B cell (primary cell): ENCODE results near the gene TCERG1L. TPM values are rescaled to one million over a fixed set of nuclear protein-coding genes. Genes with fewer than 3 reads are reported as not detected.

Experiments used
- ATAC-seq: fragments of 200-7000 bp; cut with Tn5 transposase; one replicate; pipeline ENCODE4 v1.10.0; 2021; ENCODE audit warnings: low read depth, mild to moderate bottlenecking, moderate number of reproducible peaks, moderate library complexity
- CTCF ChIA-PET: fragments of 350-600 bp; sonication (Branson Sonifier 250); formaldehyde crosslinking; loops from one replicate; lab custom pipeline; 2021; ENCODE audit warnings: antibody characterized with exemption, inconsistent platforms; lab: Charles Lee
- POLR2A ChIA-PET: fragments of 350-600 bp; sonication (Branson Sonifier 250); formaldehyde crosslinking; loops from one replicate; lab custom pipeline; 2021; ENCODE audit warnings: antibody characterized with exemption; lab: Charles Lee
- DNase-seq: peaks from one replicate; pipeline ENCODE4 v3.0.0; 2013
- H2AFZ ChIP-seq: 2 replicates; pipeline ENCODE4 v1.6.1; 2012; ENCODE audit warnings: mild to moderate bottlenecking, low read depth, low read length; ENCODE audit not compliant: insufficient read depth, poor library complexity, severe bottlenecking
- H3K27ac ChIP-seq, 2 donors: 1 replicate in 1 of 2; 2 replicates in 1 of 2; pipeline ENCODE4 v1.5.1; 2012 to 2013; ENCODE audit warnings: low read length in 2 of 2, mild to moderate bottlenecking in 2 of 2, moderate library complexity in 1 of 2
- H3K27me3 ChIP-seq, 4 experiments: fragments of 200-600 bp in 1 of 4; sonication (generic) in 1 of 4; replicated peaks in 1 of 4; 1 replicate in 2 of 4; 2 replicates in 2 of 4; pipeline versions ENCODE4 v1.6.1 to v1.7.0; 2013 to 2016; ENCODE audit warnings: low read length in 3 of 4, mild to moderate bottlenecking in 2 of 4, mixed read lengths in 1 of 4, moderate library complexity in 1 of 4; ENCODE audit not compliant: insufficient read depth in 4 of 4, control insufficient read depth in 3 of 4; ENCODE audit errors: control extremely low read depth in 1 of 4
- H3K36me3 ChIP-seq, 2 experiments: replicated peaks in 1 of 2; 1 replicate in 1 of 2; 2 replicates in 1 of 2; pipeline versions ENCODE4 v1.6.1 to v1.7.1; 2013; ENCODE audit warnings: low read length in 1 of 2; ENCODE audit not compliant: insufficient read depth in 2 of 2, control insufficient read depth in 1 of 2; ENCODE audit errors: control extremely low read depth in 1 of 2, extremely low read depth in 1 of 2
- H3K4me1 ChIP-seq, 2 donors: fragments of 200-600 bp in 1 of 2; sonication (generic) in 1 of 2; 1 replicate in 1 of 2; 2 replicates in 1 of 2; pipeline versions ENCODE4 v1.5.1 to v1.6.1; 2013 to 2017; ENCODE audit warnings: low read length in 2 of 2; ENCODE audit not compliant: control insufficient read depth in 2 of 2, insufficient read depth in 2 of 2
- H3K4me2 ChIP-seq: replicated peaks from 2 replicates; pipeline ENCODE3; 2012; ENCODE audit warnings: mild to moderate bottlenecking, low read depth, low read length; ENCODE audit not compliant: poor library complexity, severe bottlenecking
- H3K4me3 ChIP-seq, 5 experiments: fragments of 200-600 bp in 1 of 5; sonication (generic) in 1 of 5; 1 replicate in 3 of 5; 2 replicates in 2 of 5; pipeline versions ENCODE4 v1.5.1 to v1.7.0; 2011 to 2016; ENCODE audit warnings: low read length in 4 of 5, mild to moderate bottlenecking in 4 of 5, low read depth in 2 of 5, control low read depth in 1 of 5, moderate library complexity in 1 of 5; ENCODE audit not compliant: insufficient read depth in 1 of 5; ENCODE audit errors: control extremely low read depth in 1 of 5, extremely low read depth in 1 of 5
- H3K79me2 ChIP-seq: fragments of 200-600 bp; sonication (generic); one replicate; pipeline ENCODE4 v1.6.0; 2016; ENCODE audit warnings: low read length; ENCODE audit not compliant: control insufficient read depth, insufficient read depth
- H3K9ac ChIP-seq: fragments of 200-600 bp; sonication (generic); 2 replicates; pipeline ENCODE4 v1.6.1; 2017; ENCODE audit warnings: mild to moderate bottlenecking, low read length, moderate library complexity
- H3K9me3 ChIP-seq, 3 donors: one replicate each; pipeline versions ENCODE4 v1.6.1 to v1.7.1; 2013; ENCODE audit warnings: low read length in 2 of 3; ENCODE audit not compliant: control insufficient read depth in 2 of 3, insufficient read depth in 1 of 3; ENCODE audit errors: control extremely low read depth in 1 of 3
- H4K20me1 ChIP-seq: 2 replicates; pipeline ENCODE4 v1.6.0; 2012; ENCODE audit warnings: mild to moderate bottlenecking, low read length; ENCODE audit not compliant: insufficient read depth, control insufficient read depth, poor library complexity, severe bottlenecking
- H3K27ac Mint-ChIP-seq: one replicate; pipeline ENCODE4 v1.8.0; 2021; ENCODE audit warnings: mixed read lengths
- H3K27me3 Mint-ChIP-seq: one replicate; pipeline ENCODE4 v1.8.0; 2021; ENCODE audit warnings: mixed read lengths
- H3K4me1 Mint-ChIP-seq: one replicate; pipeline ENCODE4 v1.8.0; 2021; ENCODE audit warnings: mixed read lengths
- H3K4me3 Mint-ChIP-seq: one replicate; pipeline ENCODE4 v1.8.0; 2021; ENCODE audit warnings: mixed read lengths
- H3K9me3 Mint-ChIP-seq: one replicate; pipeline ENCODE4 v1.8.0; 2022; ENCODE audit warnings: mixed read lengths; ENCODE audit not compliant: insufficient read depth
- EZH2 ChIP-seq: IDR thresholded peaks from 2 replicates; pipeline ENCODE4 v1.6.1; 2012; ENCODE audit warnings: borderline replicate concordance, low read depth, mild to moderate bottlenecking, moderate library complexity, low read length; ENCODE audit not compliant: insufficient read depth, poor library complexity, severe bottlenecking
- WGBS: methylation state at CpG from one replicate; pipeline ENCODE4 v1.1.5; 2013; ENCODE audit warnings: missing lambda C conversion rate; ENCODE audit not compliant: insufficient coverage; 5-methylcytosine and 5-hydroxymethylcytosine counted together
- intact Hi-C: fragments of 100-400 bp; cut with micrococcal nuclease; formaldehyde crosslinking; loops from one replicate; pipeline ENCODE4 v1.10.0; 2022
- polyA plus RNA-seq: library from polyadenylated mRNA; depleted of rRNA; stranded (reverse); fragments of >200 nt; gene quantifications from 2 replicates; pipeline ENCODE4 v1.2.3, GENCODE V29; 2012
- total RNA-seq, 2 donors: library from RNA; stranded (reverse); fragments of 120-200 nt in 1 of 2; gene quantifications; 1 replicate in 1 of 2; 2 replicates in 1 of 2; pipeline versions ENCODE4 v1.2.3 to v1.2.4, GENCODE V29; 2013 to 2022
- TF ChIP-seq, protein P1 (sequence below): fragments of 200-600 bp; IDR thresholded peaks from one replicate; pipeline ENCODE4 v1.8.0; 2022; ENCODE audit warnings: antibody characterized with exemption, mild to moderate bottlenecking

TCERG1L gene
- total and polyA plus RNA-seq, 2 donors (not counting 1 experiment from before 2014, with no cell fraction given): 0.10 TPM; not detected in 1

DNA sequence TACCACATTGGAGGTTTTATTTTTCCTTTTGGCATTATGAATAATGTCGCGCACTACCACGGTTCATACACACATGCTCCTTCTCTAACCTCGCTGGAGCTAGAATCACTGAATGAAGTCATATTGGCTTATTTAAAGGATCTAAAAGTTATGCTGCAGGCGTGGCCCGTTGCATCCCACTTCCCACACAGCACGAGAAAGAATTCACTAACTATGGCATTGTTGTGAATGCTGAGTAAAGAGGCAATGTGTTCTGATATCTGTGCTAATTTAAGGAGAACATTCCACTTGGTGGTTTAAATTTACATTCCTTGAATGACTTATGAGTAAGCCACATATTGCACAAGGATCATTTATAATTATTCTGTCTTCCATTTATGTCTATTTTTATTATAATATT, 20.7 kb downstream of the TCERG1L start:
- H4K20me1 ChIP-seq: no peaks in the 10 kb centered on the region
- ATAC-seq (no peak), DNase-seq (no peak)
- H3K9ac ChIP-seq: no peak overlapping the region
- no peak overlapping the region for H3K4me2 ChIP-seq
- H3K9me3 ChIP-seq: peaks cover 0 to 5% (median 0%) of the 10 kb centered on the region in 3 donors
- ChIA-PET CTCF (no interaction called here), POLR2A (no interaction called here)
- H3K36me3 ChIP-seq: no peaks in the 10 kb centered on the region
- intact Hi-C loops: no loop called here
- no peak overlapping the region for H3K4me3 ChIP-seq
- H3K4me1 ChIP-seq: no peaks in the 10 kb centered on the region
- no peaks in the 10 kb centered on the region for H3K79me2 ChIP-seq
- H3K27ac ChIP-seq: no peak overlapping the region
- Mint-ChIP-seq H3K9me3 (no peaks in the 10 kb centered on the region), H3K27me3 (no peaks in the 10 kb centered on the region), H3K27ac (no peak overlapping the region), H3K4me1 (no peaks in the 10 kb centered on the region), H3K4me3 (no peak overlapping the region)
- TF ChIP-seq EZH2: no peak
- TF ChIP-seq, protein P1, sequence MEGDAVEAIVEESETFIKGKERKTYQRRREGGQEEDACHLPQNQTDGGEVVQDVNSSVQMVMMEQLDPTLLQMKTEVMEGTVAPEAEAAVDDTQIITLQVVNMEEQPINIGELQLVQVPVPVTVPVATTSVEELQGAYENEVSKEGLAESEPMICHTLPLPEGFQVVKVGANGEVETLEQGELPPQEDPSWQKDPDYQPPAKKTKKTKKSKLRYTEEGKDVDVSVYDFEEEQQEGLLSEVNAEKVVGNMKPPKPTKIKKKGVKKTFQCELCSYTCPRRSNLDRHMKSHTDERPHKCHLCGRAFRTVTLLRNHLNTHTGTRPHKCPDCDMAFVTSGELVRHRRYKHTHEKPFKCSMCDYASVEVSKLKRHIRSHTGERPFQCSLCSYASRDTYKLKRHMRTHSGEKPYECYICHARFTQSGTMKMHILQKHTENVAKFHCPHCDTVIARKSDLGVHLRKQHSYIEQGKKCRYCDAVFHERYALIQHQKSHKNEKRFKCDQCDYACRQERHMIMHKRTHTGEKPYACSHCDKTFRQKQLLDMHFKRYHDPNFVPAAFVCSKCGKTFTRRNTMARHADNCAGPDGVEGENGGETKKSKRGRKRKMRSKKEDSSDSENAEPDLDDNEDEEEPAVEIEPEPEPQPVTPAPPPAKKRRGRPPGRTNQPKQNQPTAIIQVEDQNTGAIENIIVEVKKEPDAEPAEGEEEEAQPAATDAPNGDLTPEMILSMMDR: no peak
- no CpG with 5 or more reads among the region's 7 CpGs for WGBS
- H2AFZ ChIP-seq: no peak overlapping the region
- H3K27me3 ChIP-seq: no peaks in the 10 kb centered on the region

DNA sequence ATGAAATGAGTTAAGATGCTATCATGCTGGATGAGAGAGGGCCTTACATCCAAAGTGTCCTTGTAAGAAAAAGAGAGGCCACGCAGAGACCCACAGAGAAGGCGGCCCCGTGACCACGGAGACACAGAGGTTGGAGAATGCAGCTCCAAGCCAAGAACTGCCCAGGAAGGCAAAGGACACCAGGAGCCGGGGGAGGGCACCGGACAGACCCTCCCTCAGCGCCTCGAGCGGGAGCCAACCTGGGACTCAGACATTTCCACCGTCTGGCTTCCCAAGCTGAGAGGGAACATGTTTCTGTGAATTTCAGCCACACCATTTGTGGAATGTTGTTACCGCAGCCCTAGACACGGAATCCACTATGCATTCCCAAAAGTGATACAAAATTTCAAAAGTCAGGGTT, 22.9 kb downstream of the TCERG1L start:
- Histone ChIP-seq H3K36me3 (no peaks in the 10 kb centered on the region), H4K20me1 (no peaks in the 10 kb centered on the region), H3K27me3 (no peaks in the 10 kb centered on the region), H3K4me2 (no peak overlapping the region), H2AFZ (no peak overlapping the region), H3K79me2 (no peaks in the 10 kb centered on the region), H3K4me1 (no peaks in the 10 kb centered on the region), H3K27ac (no peak overlapping the region), H3K9ac (no peak overlapping the region), H3K9me3 (peaks cover 0 to 8% (median 0%) of the 10 kb centered on the region in 3 donors), H3K4me3 (no peak overlapping the region)
- intact Hi-C loops: no loop called here
- no peak for ATAC-seq
- no peaks in the 10 kb centered on the region for H3K9me3 Mint-ChIP-seq
- H3K4me1 Mint-ChIP-seq: no peaks in the 10 kb centered on the region
- TF ChIP-seq, protein P1: no peak
- TF ChIP-seq EZH2: no peak
- CTCF ChIA-PET: no interaction called here
- H3K27ac Mint-ChIP-seq: no peak overlapping the region
- WGBS: 92% methylated on average over 10 of the region's 12 CpGs
- no peak for DNase-seq
- POLR2A ChIA-PET: no interaction called here
- no peak overlapping the region for H3K4me3 Mint-ChIP-seq
- H3K27me3 Mint-ChIP-seq: no peaks in the 10 kb centered on the region
